GM12878 (cell line): ENCODE measurements around the gene PDE11A. TPM values are rescaled to one million over a fixed set of nuclear protein-coding genes. Genes with fewer than 3 reads are reported as not detected.

Source experiments
- ATAC-seq: fragments of 200-7000 bp; cut with Tn5 transposase; 3 replicates; pipeline ENCODE4 v1.9.1; 2020; ENCODE audit warnings: mild to moderate bottlenecking, moderate library complexity
- BruUV-seq: library from RNA; stranded (reverse); fragments of 400-500 nt; replicated peaks from 2 replicates; lab custom pipeline; 2021; lab: Mats Ljungman, UMichigan
- CTCF ChIA-PET: fragments of 300-600 bp; sonication (Branson Sonifier 250); formaldehyde crosslinking; extraction: SDS; loops from one replicate; lab custom pipeline; 2021; ENCODE audit warnings: inconsistent platforms; lab: Yijun Ruan, JAX
- POLR2A ChIA-PET: fragments of 350-600 bp; formaldehyde crosslinking; extraction: SDS; loops from one replicate; lab custom pipeline; 2021; ENCODE audit warnings: inconsistent platforms; lab: Charles Lee
- RAD21 ChIA-PET: fragments of 300-600 bp; sonication (Branson Sonifier 250); formaldehyde crosslinking; loops from one replicate; lab custom pipeline; 2023; ENCODE audit warnings: antibody characterized with exemption; ENCODE audit not compliant: unreplicated experiment; lab: Charles Lee
- SMC1A ChIA-PET: fragments of 300-600 bp; sonication (Branson Sonifier 250); formaldehyde crosslinking; loops from one replicate; lab custom pipeline; 2023; ENCODE audit not compliant: unreplicated experiment, uncharacterized antibody; lab: Charles Lee
- DNase-seq: peaks from one replicate; pipeline ENCODE4 v3.0.0-alpha.2; 2011; ENCODE audit warnings: low read depth, low spot score
- FAIRE-seq: peaks from 3 replicates; lab custom pipeline; 2011; peaks lifted over from hg19 to GRCh38; lab: Jason Lieb, UNC
- H2AFZ ChIP-seq: 2 replicates; pipeline ENCODE4 v1.6.0; 2011; ENCODE audit warnings: low read depth, low read length, control low read depth; ENCODE audit not compliant: control insufficient read depth
- H3K27ac ChIP-seq: 2 replicates; pipeline ENCODE4 v1.5.1; 2011; ENCODE audit warnings: control low read depth; ENCODE audit not compliant: control insufficient read depth, insufficient read depth
- H3K27me3 ChIP-seq, 2 experiments: replicated peaks in 1 of 2; 2 replicates each; pipeline versions ENCODE4 v1.6.0 to v1.6.1; 2011; ENCODE audit warnings: low read length in 1 of 2; ENCODE audit not compliant: control insufficient read depth in 2 of 2, insufficient read depth in 2 of 2
- H3K36me3 ChIP-seq, 2 experiments: 2 replicates each; pipeline ENCODE4 v1.5.1; 2011; ENCODE audit warnings: low read length in 1 of 2; ENCODE audit not compliant: control insufficient read depth in 2 of 2, insufficient read depth in 2 of 2
- H3K4me1 ChIP-seq: 2 replicates; pipeline ENCODE4 v1.6.1; 2011; ENCODE audit warnings: mild to moderate bottlenecking, low read length, moderate library complexity, mixed read lengths; ENCODE audit not compliant: control insufficient read depth, insufficient read depth
- H3K4me2 ChIP-seq: 2 replicates; pipeline ENCODE4 v1.6.0; 2011; ENCODE audit warnings: control low read depth; ENCODE audit not compliant: control insufficient read depth, insufficient read depth
- H3K4me3 ChIP-seq: fragments of 200-600 bp; sonication (generic); 2 replicates; pipeline ENCODE4 v1.5.1; 2016
- H3K79me2 ChIP-seq: 2 replicates; pipeline ENCODE4 v1.6.0; 2011; ENCODE audit warnings: low read length; ENCODE audit not compliant: control insufficient read depth, insufficient read depth
- H3K9ac ChIP-seq: 2 replicates; pipeline ENCODE4 v1.8.0; 2011; ENCODE audit warnings: low read length, control low read depth, mixed read lengths; ENCODE audit not compliant: control insufficient read depth, insufficient read depth
- H3K9me3 ChIP-seq: replicated peaks from 3 replicates; pipeline ENCODE4 v1.5.1; 2011; ENCODE audit warnings: mild to moderate bottlenecking, low read length; ENCODE audit not compliant: control insufficient read depth, insufficient read depth
- H4K20me1 ChIP-seq: 2 replicates; pipeline ENCODE4 v1.6.0; 2011; ENCODE audit not compliant: control insufficient read depth, insufficient read depth
- DPF2 ChIP-seq: fragments of 450-650 bp; IDR thresholded peaks from 2 replicates; pipeline ENCODE4 v1.6.1; 2017; ENCODE audit warnings: mild to moderate bottlenecking
- HDAC2 ChIP-seq: fragments of 200-600 bp; sonication (generic); IDR thresholded peaks from 2 replicates; pipeline ENCODE4 v1.6.1; 2017
- HDGF ChIP-seq: fragments of 450-650 bp; IDR thresholded peaks from 2 replicates; pipeline ENCODE4 v1.6.1; 2016; ENCODE audit warnings: antibody characterized with exemption
- MXI1 ChIP-seq: fragments of 150-350 bp; IDR thresholded peaks from 2 replicates; pipeline ENCODE4 v1.6.1; 2011; ENCODE audit warnings: low read depth, mild to moderate bottlenecking, inconsistent platforms, low read length, improper control_type of control experiment
- PAX8 ChIP-seq: fragments of 450-650 bp; IDR thresholded peaks from 2 replicates; pipeline ENCODE4 v1.6.1; 2017; ENCODE audit warnings: mild to moderate bottlenecking, moderate library complexity
- POU2F2 ChIP-seq: IDR thresholded peaks from 3 replicates; pipeline ENCODE4 v1.6.1; 2011; ENCODE audit warnings: low read depth, mild to moderate bottlenecking, low read length, borderline replicate concordance
- RUNX3 ChIP-seq: IDR thresholded peaks from 2 replicates; pipeline ENCODE4 v1.6.1; 2012; ENCODE audit warnings: low read length, inconsistent platforms
- SIN3A ChIP-seq: IDR thresholded peaks from 2 replicates; pipeline ENCODE4 v1.6.1; 2012; ENCODE audit warnings: low read depth, low read length, improper control_type of control experiment
- SMAD1 ChIP-seq: fragments of 450-650 bp; IDR thresholded peaks from 2 replicates; pipeline ENCODE4 v1.6.1; 2018; ENCODE audit warnings: mild to moderate bottlenecking, low read depth; ENCODE audit not compliant: partially characterized antibody
- STAT1 ChIP-seq: fragments of 450-650 bp; conservative IDR thresholded peaks from 2 replicates; pipeline ENCODE4 v1.6.1; 2014; ENCODE audit warnings: antibody characterized with exemption, mild to moderate bottlenecking
- TARDBP ChIP-seq: IDR thresholded peaks from 2 replicates; pipeline ENCODE4 v1.6.1; 2016; ENCODE audit warnings: borderline replicate concordance
- TBL1XR1 ChIP-seq: IDR thresholded peaks from 2 replicates; pipeline ENCODE4 v1.6.1; 2012; ENCODE audit warnings: low read depth, low read length, improper control_type of control experiment
- TCF3 ChIP-seq: IDR thresholded peaks from 2 replicates; pipeline ENCODE4 v1.6.1; 2012; ENCODE audit warnings: low read depth, mild to moderate bottlenecking, low read length, borderline replicate concordance; ENCODE audit not compliant: insufficient read depth
- ZBTB40 ChIP-seq: fragments of 450-650 bp; IDR thresholded peaks from 2 replicates; pipeline ENCODE4 v1.6.1; 2016; ENCODE audit warnings: mild to moderate bottlenecking, moderate library complexity, borderline replicate concordance
- ZNF24 ChIP-seq: fragments of 450-650 bp; IDR thresholded peaks from 2 replicates; pipeline ENCODE4 v1.6.1; 2017; ENCODE audit warnings: antibody characterized with exemption, mild to moderate bottlenecking
- WGBS: methylation state at CpG from one replicate; pipeline ENCODE4 v1.1.6; 2016; ENCODE audit warnings: low lambda C conversion rate; ENCODE audit not compliant: insufficient replicate concordance, insufficient coverage; ENCODE audit errors: missing lambda C conversion rate; 5-methylcytosine and 5-hydroxymethylcytosine counted together
- in situ Hi-C: fragments of 300-500 bp; cut with MboI; formaldehyde crosslinking; loops from 9 replicates; pipeline ENCODE4 v1.14.3; 2018; ENCODE audit warnings: mixed read lengths
- intact Hi-C: fragments of 100-400 bp; cut with micrococcal nuclease; formaldehyde crosslinking; loops from one replicate; pipeline ENCODE4 v1.14.2; 2022; ENCODE audit not compliant: unreplicated experiment
- polyA plus RNA-seq, 11 experiments: library from polyadenylated mRNA; depleted of rRNA in 4 of 11; unstranded in 6 of 11; stranded (reverse) in 5 of 11; fragments of >200 nt; fragmentation: Nextera tagmentation in 4 of 11; fragmentation: Illumina TruSeq in 1 of 11; extraction: Ambion mirVana in 4 of 11; extraction: Trizol in 1 of 11; gene quantifications; 1 replicate in 1 of 11; 2 replicates in 10 of 11; pipeline versions ENCODE4 v1.2.1 to v1.2.3, GENCODE V29; 2011 to 2016; ENCODE audit warnings: inconsistent platforms in 2 of 11, missing spikeins in 2 of 11, low read depth in 1 of 11
- total RNA-seq, 4 experiments: library from RNA; depleted of rRNA in 3 of 4; stranded (reverse); fragments of >200 nt in 3 of 4; fragmentation: Illumina TruSeq in 1 of 4; extraction: Trizol in 1 of 4; gene quantifications; 2 replicates each; pipeline versions ENCODE4 v1.2.1 to v1.2.3, GENCODE V29; 2013 to 2021

The PDE11A gene
- total and polyA plus RNA-seq, 10 of the 15 experiments (the other 5 are each of a cell fraction or from before 2014, with no cell fraction given), result 0.01 to 0.17 (median 0.06) TPM; not detected in 5

- DNase-seq (no peak), FAIRE-seq (no peak), ATAC-seq (no peak)
- in situ Hi-C loops, result no loop called here
- no peaks in the 10 kb centered on the region for H4K20me1 ChIP-seq
- no peak overlapping the region for H3K27ac ChIP-seq
- no peaks in the 10 kb centered on the region for H3K9me3 ChIP-seq
- no peaks in the 10 kb centered on the region; the same call in 1 of the 2 replicates for H3K4me1 ChIP-seq
- ChIA-PET SMC1A (no interaction called here), CTCF (interaction anchor here (0.5 to 1.5 kb wide), 3 partner anchors 14 to 457 kb away, joined by 3 to 7 read pairs (median 5); no protein-coding TSS in a partner anchor), POLR2A (interaction anchor here (1.1 kb wide), 1 partner anchor 17 kb away, joined by 3 read pairs; no protein-coding TSS in a partner anchor), RAD21 (no interaction called here)
- H3K4me2 ChIP-seq, result peak overlapping the region; percentile 78
- peak overlapping the region; percentile 57; the same call in 1 of the 2 replicates for H3K4me3 ChIP-seq
- H3K9ac ChIP-seq, result no peak overlapping the region
- no peaks in the 10 kb centered on the region for H3K36me3 ChIP-seq
- intact Hi-C loops, result loop anchor here (5.0 kb wide), 1 partner anchor 66 kb away; a partner anchor contains a TSS
- H2AFZ ChIP-seq, result peak overlapping the region; percentile 100
- no peaks in the 10 kb centered on the region for H3K79me2 ChIP-seq
- 97% methylated on average over 9 of the region's 9 CpGs for WGBS
- no TSS peak for BruUV-seq
- TF ChIP-seq STAT1, result no peak
- TF ChIP-seq SIN3A, result no peak
- no peak for TF ChIP-seq ZNF24
- no peak for TF ChIP-seq HDAC2
- TF ChIP-seq DPF2, result no peak
- TF ChIP-seq TARDBP, result no peak
- TF ChIP-seq SMAD1, result no peak
- H3K27me3 ChIP-seq, result no peaks in the 10 kb centered on the region
Observed at GRCh38 chr2:177617849-177618248, 454.7 kb downstream of the PDE11A start.

GRCh38 chr2:177616731-177617130 lies 455.8 kb downstream of the PDE11A start:
- ChIA-PET SMC1A (interaction anchor here (2.9 kb wide), 1 partner anchor 12 kb away, joined by 13 read pairs; no protein-coding TSS in a partner anchor), POLR2A (no interaction called here), RAD21 (no interaction called here), CTCF (interaction anchor here (0.9 to 1.8 kb wide), 3 partner anchors 10 to 14 kb away, joined by 3 to 7 read pairs (median 4); no protein-coding TSS in a partner anchor)
- Histone ChIP-seq H3K36me3 (no peaks in the 10 kb centered on the region), H3K4me1 (no peaks in the 10 kb centered on the region; the same call in 1 of the 2 replicates), H3K27ac (no peak overlapping the region), H2AFZ (no peak overlapping the region), H3K9ac (no peak overlapping the region), H3K9me3 (no peaks in the 10 kb centered on the region), H3K4me2 (no peak overlapping the region), H3K79me2 (no peaks in the 10 kb centered on the region), H3K27me3 (no peaks in the 10 kb centered on the region), H3K4me3 (no peak overlapping the region), H4K20me1 (no peaks in the 10 kb centered on the region)
- DNase-seq (no peak), ATAC-seq (no peak), FAIRE-seq (no peak)
- in situ Hi-C loops (no loop called here), intact Hi-C loops (loop anchor here (5.0 kb wide), 1 partner anchor 64 kb away; a partner anchor contains a TSS)
- BruUV-seq, result no TSS peak
- WGBS, result 37% methylated on average over 3 of the region's 3 CpGs
- no peak for TF ChIP-seq MXI1
- no peak for TF ChIP-seq TCF3
- TF ChIP-seq RUNX3, result no peak
- TF ChIP-seq POU2F2, result no peak
- TF ChIP-seq PAX8, result no peak
- no peak for TF ChIP-seq ZBTB40
- TF ChIP-seq TBL1XR1, result no peak
- TF ChIP-seq HDGF, result no peak
